ENCODE measurements around the gene ZBTB7C.

Gene ZBTB7C

DNA sequence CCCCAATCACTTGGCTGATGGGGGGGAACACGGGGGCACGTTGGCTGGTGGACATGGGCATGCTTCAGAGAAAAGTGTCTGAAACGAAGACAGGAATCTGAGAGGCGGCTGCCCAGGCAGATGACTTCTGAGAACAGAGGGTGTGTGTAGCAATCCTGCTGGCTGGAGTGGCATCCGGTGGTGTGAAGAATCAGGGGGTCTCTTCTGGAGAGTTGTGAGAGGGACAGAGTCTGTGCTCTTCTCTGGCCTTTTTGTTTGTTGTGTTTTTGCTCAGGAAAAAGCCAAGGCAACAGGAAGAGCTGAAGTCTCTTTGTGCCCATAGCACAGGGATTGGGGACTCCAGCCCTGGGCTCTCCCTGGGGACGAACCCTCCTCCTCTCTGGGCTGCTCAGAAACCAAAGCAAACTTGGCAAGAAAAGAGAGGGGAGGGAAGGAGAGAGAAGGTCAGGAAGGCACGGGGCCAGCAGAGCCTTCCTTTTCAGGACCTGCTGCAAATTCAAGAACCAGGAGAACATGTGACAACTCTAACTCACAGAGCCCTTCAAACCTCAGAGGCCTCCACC lies 381.7 kb downstream of the ZBTB7C start:
- DNase-seq: no peak

- DNase-seq: no peak
These were observed 383.0 kb downstream of the ZBTB7C start for GRCh38 chr18:48026216-48026615.

DNA sequence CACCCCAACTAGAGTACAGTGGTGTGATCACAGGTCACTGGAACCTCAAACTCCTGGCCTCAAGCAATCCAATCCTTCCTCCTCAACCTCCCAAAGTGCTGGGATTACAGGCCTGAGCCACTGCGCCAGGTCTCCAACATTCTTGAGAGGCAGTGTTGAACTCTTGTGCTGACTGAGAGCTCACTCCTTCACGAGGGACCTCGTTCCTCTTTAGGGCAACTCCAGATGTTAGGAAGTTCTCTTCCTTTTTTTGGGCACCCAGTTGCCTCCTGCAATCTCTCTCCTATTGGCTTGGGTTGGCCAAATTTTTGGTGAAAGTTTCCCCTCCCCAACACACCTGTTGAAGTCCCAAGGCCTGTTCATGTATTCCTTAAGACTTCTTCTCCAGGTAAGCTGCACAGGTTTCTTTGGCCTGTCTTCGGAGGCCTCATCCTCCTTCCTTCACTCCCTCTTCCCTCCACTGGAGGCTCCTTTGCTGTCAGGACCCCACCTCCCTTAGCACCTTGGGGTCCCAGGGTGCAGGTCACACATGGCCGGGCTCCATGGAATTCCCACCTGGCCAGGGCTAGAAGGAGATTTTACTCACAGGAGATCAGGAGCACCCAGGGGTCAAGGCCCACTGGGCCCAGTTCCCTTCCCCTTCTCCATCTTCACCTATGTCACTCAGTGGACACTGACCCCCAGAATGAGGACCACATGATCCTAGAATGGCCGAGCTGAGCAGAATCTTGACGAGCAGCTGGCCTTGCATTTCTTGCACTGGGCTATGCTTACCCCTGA lies 384.1 kb downstream of the ZBTB7C start:
- DNase-seq: no peak

GRCh38 chr18:48024009-48024512 lies 385.1 kb downstream of the ZBTB7C start:
- no peak for DNase-seq

DNA sequence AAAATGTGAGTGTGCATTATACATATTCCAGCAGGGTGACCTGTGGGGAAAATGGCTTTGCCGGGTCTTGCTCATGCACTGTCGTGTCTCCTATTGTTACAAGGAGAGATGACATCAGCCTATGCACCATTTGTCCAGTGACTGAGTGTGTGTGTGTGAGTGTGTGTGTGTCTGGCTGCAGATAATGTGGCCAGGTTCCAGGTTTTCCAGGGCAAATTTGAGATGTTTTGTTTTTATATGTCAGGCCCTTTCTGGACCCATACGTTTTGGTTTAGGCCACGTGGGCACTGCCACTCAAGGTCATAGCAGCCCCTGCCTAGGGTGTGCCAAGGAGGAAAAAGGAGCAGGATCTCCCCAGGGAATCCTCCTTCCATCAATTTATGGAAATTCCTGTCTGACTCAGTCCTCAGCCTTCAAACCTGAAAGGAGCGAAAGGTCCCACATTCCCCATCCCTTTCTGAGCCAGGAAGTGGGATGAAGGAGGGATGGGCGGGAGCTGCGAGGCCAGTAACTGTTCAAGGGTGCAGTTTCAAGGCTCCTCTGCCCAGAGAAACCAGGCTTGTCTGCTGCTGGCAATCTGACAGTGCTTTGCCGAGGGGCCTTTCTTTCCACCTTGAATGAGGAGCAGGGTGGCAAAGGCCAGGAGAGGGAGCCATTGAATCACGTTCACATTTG lies 385.7 kb downstream of the ZBTB7C start:
- no peak for DNase-seq

DNA sequence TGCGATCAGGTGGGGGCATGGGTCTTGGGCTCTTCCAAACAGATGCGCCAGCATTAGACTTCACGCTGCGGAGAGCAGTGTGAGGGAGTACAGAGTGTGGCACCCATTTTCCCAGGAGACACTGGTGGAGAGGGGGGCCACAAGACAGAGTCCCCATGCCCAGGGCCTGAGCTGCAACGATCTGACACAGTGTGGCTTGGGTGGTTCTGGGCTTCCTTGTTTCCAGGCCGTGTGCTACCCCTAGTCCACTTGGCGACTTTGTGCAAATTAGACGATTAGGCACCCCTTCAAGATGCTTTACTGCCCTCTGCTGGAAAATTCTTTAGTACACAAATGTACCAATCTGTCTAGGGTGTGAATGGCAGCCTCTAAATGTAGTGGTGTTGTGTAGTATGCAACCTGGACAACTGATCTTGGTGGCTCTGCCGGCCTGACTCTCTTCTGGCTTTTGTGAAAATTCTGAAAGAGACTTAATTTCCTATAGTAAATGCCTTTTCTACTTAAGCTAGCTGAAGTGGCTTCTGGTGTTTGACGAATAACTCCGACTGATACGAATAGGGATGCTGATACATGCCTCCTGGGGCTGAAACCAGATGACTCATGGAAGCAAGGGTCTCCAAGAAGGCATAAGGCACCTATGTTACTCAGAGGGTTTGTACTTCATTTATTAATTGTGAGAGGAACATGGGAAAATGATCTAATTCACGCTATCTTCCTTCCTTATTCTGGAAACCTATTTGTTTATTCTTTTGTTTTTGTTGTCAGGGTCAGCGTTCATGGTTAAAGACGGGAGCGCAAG lies 386.5 kb downstream of the ZBTB7C start:
- DNase-seq: peak; percentile 2

DNA sequence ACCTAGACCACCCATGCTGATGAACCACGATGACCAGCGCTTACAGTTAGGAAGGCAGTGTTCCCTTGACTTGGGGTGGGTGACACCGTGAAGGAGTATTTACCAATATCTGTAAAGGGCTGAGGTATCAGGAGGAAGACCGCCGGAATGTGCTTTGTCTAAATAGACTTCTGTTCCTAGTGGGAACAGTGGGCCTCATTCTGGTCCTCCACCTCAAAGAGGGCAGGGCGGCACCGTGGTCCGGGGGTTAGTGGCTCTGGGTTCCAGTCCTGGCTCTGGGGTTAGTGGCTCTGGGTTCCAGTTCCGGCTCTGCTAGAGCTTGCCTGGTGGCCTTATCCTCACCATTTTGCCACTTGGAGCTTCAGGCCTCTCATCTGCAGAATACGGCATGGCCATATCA lies 387.2 kb downstream of the ZBTB7C start:
- no peak for DNase-seq

DNA sequence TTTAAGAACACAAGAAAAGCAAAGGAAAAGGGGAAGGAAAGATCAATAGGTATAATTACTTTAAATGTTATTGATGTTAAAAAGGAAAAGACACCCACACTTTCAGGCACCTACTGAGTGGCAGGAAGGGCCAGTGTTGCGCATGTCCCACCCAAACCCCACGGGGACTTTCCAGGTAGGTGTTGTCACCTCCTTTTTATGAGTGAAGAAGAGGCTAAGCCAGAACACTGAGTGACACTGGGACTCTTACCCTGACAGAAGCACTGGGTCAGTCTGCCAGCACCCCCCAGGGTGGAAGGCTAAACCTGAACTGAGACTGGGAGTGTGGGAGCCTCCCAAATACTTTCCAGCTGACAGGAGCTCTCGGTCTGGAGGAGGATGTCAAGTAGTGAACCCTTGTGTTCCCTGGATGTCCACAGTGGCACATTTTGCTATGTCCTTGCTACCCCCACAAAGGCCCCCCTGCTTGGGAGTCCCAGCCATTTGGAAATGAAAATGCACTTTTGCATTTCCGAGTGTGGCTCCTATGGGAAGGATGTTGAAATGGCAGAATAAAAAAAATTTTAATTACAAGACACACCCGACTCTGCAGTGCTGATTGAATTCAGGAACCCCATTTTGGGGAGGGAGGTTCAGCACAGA lies 387.8 kb downstream of the ZBTB7C start:
- no peak for DNase-seq

DNA sequence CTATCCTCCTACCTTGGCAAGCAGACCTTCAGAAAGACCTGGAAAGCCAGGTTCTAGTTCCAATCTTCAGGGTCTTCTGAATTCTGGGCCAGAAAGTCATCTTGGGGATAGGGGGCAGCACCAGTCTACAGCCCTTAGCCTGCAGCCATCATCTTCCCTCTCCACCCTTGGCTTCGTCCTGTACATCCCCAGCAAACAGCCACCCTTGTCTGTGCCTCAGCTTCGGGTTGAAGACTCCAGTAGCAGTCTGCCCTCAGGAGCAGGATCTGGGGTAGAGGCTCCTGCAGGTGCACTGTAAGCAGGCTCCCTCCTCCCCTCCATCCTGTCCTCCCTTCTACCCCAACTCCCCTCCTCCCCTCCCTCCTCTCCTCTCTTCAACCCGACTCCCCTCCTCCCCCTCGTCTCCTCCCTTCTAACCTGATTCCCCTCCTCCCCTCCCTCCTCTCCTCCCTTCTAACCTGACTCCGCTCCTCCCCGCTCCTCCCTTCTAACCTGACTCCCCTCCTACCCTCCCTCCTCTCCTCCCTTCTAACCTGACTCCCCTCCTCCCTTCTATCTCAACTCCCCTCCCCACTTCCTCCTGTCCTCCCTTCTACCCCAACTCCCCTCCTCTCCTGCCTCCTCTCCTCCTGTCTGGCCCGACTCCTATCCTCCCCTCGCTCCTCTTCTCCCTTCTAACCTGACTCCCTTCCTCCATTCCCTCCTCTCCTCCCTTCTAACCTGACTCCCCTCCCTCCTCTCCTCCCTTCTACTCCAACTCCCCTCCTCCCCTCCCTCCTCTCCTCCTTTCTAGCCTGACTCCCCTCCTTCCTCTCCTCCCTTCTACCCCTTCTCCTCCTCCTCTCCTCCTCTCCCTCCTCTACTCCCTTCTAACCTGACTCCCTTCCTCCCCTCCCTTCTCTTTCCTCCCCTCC lies 388.6 kb downstream of the ZBTB7C start:
- DNase-seq: no peak

DNA sequence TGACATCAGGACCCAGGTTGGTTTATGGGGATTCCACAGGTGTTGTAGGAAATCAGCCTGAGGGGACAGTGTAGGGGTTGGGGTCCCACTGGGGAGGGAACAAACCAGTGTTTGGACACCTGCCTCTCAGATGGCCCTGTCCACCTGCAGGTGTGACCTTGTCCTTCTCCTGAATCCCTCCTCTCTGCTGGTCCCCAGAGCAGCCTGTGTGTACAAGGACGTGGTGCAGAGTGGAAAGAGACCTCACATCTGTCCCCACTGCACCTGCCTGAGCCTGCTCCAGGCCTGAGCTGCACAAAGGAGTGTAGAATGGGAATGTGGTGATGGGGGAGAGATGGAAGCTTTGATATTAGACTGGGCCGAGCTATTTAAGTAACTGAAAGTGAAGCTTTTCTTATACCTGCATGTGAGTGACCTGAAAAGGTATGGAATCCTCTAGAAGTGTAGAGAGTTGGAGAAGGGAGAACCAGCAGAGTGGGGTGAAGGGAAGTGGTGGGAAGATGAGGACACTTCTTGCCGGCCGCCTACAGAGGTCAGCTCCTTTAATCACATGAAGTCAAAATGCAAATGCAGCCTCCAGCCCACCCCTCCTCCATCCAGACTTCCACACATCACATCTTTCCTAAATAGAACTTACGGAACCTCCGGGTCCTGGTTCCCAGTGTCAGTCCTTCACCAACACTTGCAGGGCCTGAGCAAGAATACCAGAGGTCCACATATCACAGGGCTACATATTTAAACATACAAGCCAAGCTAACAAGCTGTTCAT lies 389.4 kb downstream of the ZBTB7C start:
- DNase-seq: no peak

DNA sequence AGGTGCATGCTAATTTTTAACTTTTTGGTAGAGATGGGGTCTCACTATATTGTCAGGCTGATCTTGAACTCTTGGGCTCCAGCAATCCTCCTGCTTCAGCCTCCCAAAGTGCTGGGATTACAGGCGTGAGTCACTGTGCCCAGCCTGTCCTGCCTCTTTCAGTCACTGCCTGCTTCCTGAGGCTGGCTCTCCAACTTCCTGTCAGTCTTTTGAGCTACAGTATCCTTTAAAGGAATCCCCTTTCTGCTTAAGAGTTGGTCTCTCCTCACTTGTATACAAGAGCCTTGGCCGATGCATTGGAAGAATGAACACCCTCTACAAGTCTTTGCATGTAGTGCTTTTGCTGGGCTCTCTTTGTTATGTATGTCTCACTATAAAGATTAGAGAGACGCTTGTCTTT lies 390.3 kb downstream of the ZBTB7C start:
- no peak for DNase-seq

GRCh38 chr18:48017635-48018034 lies 391.5 kb downstream of the ZBTB7C start:
- DNase-seq: no peak

DNA sequence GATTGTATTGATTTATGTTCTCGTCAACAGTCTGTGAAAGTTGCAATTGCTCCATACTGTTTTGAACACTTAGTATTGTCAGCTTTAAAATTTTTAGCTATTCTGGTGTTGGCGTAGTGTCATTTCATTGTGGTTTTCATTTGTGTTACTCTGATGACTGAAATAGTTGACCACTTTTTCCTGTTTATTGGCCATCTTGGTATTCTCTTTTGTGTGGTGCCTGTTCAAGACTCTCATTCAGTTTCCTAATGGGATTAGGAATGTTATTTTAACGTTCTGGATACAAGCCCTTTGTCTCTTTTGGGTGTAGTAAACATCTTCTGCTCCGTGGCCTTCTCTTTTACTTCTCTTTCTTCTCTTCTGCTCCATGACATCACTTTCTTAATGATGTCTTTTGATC lies 396.0 kb downstream of the ZBTB7C start:
- DNase-seq: no peak

DNA sequence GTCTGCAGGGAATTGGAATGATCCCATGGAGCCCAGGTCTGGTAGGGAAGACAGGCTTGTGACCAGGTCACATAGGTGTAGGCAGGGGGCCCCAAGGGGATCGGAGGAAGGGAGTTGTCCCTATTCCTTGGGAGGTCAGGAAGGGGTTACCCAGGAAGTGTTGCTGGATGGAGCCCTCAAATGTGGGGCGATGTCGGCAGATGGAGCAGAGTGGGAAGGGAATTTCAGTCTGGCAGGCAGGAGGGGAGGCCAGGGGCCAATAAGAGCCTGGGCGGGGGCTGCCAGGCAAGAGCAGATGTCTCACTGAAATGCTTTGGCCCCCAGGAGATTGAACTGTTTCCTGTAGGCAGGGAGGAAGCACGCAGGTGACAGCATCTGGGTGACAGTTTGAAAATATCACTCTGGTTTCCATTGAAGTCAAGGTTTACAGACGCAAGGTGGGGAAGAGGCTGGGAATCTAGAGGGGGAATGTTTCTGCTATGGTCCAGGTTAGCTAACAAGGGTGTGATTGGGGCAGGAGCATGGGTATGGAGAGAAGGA lies 397.2 kb downstream of the ZBTB7C start:
- no peak for DNase-seq

GRCh38 chr18:48010264-48010663 lies 398.9 kb downstream of the ZBTB7C start:
- no peak for DNase-seq

- DNase-seq: no peak
These were observed 400.0 kb downstream of the ZBTB7C start for GRCh38 chr18:48009116-48009745.

- DNase-seq: no peak
These were observed 401.1 kb downstream of the ZBTB7C start for GRCh38 chr18:48007955-48008701.

DNA sequence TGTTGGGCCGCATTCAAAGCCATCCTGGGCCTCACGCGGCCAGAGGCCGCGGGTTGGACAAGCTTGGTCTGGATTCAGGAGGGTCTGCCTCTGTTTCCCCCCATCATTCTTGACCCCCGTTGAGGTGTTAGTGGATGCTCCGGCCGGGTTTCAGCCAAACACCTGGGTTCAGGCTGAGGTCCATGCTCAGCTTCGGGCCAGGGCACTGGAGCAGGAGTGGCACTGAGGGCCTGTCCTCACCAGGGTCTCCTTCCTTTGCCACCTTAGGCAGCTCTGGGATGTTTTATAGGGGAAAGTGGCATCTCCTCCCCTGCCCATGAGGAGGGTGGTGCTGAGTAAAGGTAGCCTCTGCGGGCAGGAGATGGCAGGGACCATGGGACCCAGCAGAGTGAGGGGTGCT lies 401.8 kb downstream of the ZBTB7C start:
- no peak for DNase-seq

Data from SIG-M5 (cell line).